Lower leg skin (tissue), 3 donors: ENCODE measurements around the gene MRRF.

ENCODE experiments used
- POLR2A ChIP-seq, 2 donors: fragments of 450-650 bp; IDR thresholded peaks; one replicate each; pipeline ENCODE4 v1.6.1; 2016 to 2017; ENCODE audit warnings: antibody characterized with exemption in 2 of 2, mild to moderate bottlenecking in 1 of 2, moderate library complexity in 1 of 2
- TF ChIP-seq, protein P1 (sequence below), 3 donors: fragments of 450-650 bp; IDR thresholded peaks; one replicate each; pipeline ENCODE4 v1.5.1; 2016; ENCODE audit warnings: antibody characterized with exemption in 3 of 3, mild to moderate bottlenecking in 3 of 3, moderate library complexity in 2 of 3

DNA sequence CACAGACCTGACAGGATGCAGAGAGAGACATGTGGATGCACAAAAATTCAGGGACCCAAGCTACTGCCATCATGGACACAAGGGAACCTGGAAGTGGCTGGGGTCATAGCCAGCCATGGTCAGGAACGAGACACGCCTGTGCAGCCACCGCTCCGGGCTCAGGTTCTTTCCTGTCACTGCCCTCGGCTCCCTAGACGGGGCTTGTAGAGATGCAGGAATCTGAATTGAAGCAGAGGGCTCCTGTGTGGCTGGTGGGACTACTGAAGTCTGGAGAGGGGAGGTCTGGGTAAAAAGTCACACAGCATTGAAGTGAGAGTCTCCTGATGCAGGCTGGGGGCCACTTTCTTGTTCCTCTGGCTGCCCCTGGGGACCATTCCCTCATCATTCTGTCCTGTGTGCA lies 73.9 kb downstream of the MRRF start:
- TF ChIP-seq, protein P1, sequence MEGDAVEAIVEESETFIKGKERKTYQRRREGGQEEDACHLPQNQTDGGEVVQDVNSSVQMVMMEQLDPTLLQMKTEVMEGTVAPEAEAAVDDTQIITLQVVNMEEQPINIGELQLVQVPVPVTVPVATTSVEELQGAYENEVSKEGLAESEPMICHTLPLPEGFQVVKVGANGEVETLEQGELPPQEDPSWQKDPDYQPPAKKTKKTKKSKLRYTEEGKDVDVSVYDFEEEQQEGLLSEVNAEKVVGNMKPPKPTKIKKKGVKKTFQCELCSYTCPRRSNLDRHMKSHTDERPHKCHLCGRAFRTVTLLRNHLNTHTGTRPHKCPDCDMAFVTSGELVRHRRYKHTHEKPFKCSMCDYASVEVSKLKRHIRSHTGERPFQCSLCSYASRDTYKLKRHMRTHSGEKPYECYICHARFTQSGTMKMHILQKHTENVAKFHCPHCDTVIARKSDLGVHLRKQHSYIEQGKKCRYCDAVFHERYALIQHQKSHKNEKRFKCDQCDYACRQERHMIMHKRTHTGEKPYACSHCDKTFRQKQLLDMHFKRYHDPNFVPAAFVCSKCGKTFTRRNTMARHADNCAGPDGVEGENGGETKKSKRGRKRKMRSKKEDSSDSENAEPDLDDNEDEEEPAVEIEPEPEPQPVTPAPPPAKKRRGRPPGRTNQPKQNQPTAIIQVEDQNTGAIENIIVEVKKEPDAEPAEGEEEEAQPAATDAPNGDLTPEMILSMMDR (IDR thresholded peaks at IDR 0.05) = no peak
- TF ChIP-seq POLR2A (IDR thresholded peaks at IDR 0.05) = no peak
